ENCODE data around the gene CCDC82.

CCDC82 gene

DNA sequence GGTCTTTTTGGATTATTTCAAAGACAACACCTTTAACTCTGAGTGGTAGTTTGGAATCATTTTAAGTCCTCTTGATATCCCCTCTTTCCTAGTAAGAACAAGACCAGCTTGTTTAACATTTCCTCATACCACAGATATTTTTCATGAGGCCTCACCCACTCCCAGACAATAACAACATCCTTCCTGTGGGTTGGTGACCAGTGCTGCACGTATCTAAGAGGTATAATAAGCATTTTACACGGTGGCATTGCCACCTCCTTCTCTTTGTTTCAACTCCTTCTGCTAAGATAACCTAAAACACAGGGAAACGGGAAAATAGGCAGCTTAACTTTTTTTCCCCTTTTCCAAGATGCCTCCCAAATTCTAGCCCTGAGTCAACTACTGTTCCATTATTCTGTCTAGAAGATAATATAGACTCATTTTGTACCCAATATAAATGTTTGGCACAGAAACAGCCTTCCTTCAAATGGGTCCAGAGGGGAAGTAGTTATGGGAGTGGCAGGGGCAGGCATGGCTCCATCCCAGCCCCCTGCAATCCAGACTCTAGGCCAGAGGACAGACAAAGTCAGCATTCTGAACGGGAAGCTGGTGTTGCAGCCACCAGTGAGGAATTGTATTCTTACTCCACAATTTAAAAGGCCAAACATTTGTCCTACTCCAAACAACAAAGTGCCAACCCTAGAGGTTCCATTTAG, 75.2 kb downstream of the CCDC82 start:
- Histone ChIP-seq H3F3A (ENCODE audit: control insufficient read depth, insufficient read depth) (no peaks in the 10 kb centered on the region), H3K9me2 (replicated peaks; ENCODE audit: control insufficient read depth, low read length) (no peaks in the 10 kb centered on the region), H3K27me3 (ENCODE audit: control insufficient read depth, low read length) (no peaks in the 10 kb centered on the region), H3K4me3 (ENCODE audit: low read length) (no peak overlapping the region), H3K79me2 (ENCODE audit: control insufficient read depth, low read length) (no peaks in the 10 kb centered on the region), H3K9me3 (ENCODE audit: control insufficient read depth, insufficient read depth, low read length) (no peaks in the 10 kb centered on the region), H3K27ac (ENCODE audit: low read depth, low read length) (no peak overlapping the region), H3K4me1 (ENCODE audit: control insufficient read depth, low read length) (no peaks in the 10 kb centered on the region), H4K20me1 (ENCODE audit: control insufficient read depth, insufficient read depth, low read depth, low read length) (no peaks in the 10 kb centered on the region), H3K36me3 (ENCODE audit: control insufficient read depth, low read length) (no peaks in the 10 kb centered on the region), H3K4me2 (ENCODE audit: low read length) (no peak overlapping the region)
- TF ChIP-seq EZH2phosphoT487 (IDR thresholded peaks at IDR 0.05; ENCODE audit: borderline replicate concordance, low read length), result no peak
- no peak for TF ChIP-seq CTCF (IDR thresholded peaks at IDR 0.05; ENCODE audit: low read depth, low read length, poor library complexity, severe bottlenecking)

GRCh38 chr11:96313163-96313562, 76.5 kb downstream of the CCDC82 start:
- Histone ChIP-seq H3K4me3 (ENCODE audit: low read length) (no peak overlapping the region), H3K27ac (ENCODE audit: low read depth, low read length) (no peak overlapping the region), H4K20me1 (ENCODE audit: control insufficient read depth, insufficient read depth, low read depth, low read length) (no peaks in the 10 kb centered on the region), H3K9me2 (replicated peaks; ENCODE audit: control insufficient read depth, low read length) (no peaks in the 10 kb centered on the region), H3K27me3 (ENCODE audit: control insufficient read depth, low read length) (no peaks in the 10 kb centered on the region), H3K4me1 (ENCODE audit: control insufficient read depth, low read length) (no peaks in the 10 kb centered on the region), H3K4me2 (ENCODE audit: low read length) (no peak overlapping the region), H3K36me3 (ENCODE audit: control insufficient read depth, low read length) (no peaks in the 10 kb centered on the region), H3K79me2 (ENCODE audit: control insufficient read depth, low read length) (no peaks in the 10 kb centered on the region), H3K9me3 (ENCODE audit: control insufficient read depth, insufficient read depth, low read length) (no peaks in the 10 kb centered on the region), H3F3A (ENCODE audit: control insufficient read depth, insufficient read depth) (no peaks in the 10 kb centered on the region)
- no peak for TF ChIP-seq EZH2phosphoT487 (IDR thresholded peaks at IDR 0.05; ENCODE audit: borderline replicate concordance, low read length)
- no peak for TF ChIP-seq CTCF (IDR thresholded peaks at IDR 0.05; ENCODE audit: low read depth, low read length, poor library complexity, severe bottlenecking)

- Histone ChIP-seq H3K79me2 (ENCODE audit: control insufficient read depth, low read length) (no peaks in the 10 kb centered on the region), H3K9me2 (replicated peaks; ENCODE audit: control insufficient read depth, low read length) (no peaks in the 10 kb centered on the region), H4K20me1 (ENCODE audit: control insufficient read depth, insufficient read depth, low read depth, low read length) (no peaks in the 10 kb centered on the region), H3K9me3 (ENCODE audit: control insufficient read depth, insufficient read depth, low read length) (no peaks in the 10 kb centered on the region), H3F3A (ENCODE audit: control insufficient read depth, insufficient read depth) (no peaks in the 10 kb centered on the region), H3K36me3 (ENCODE audit: control insufficient read depth, low read length) (no peaks in the 10 kb centered on the region), H3K4me1 (ENCODE audit: control insufficient read depth, low read length) (no peaks in the 10 kb centered on the region), H3K27me3 (ENCODE audit: control insufficient read depth, low read length) (0 out of 2 replicates have a peak, but pooled peaks cover 3% of the 10 kb centered on the region), H3K4me3 (ENCODE audit: low read length) (no peak overlapping the region), H3K27ac (ENCODE audit: low read depth, low read length) (no peak overlapping the region), H3K4me2 (ENCODE audit: low read length) (no peak overlapping the region)
- TF ChIP-seq CTCF (IDR thresholded peaks at IDR 0.05; ENCODE audit: low read depth, low read length, poor library complexity, severe bottlenecking), result no peak
- no peak for TF ChIP-seq EZH2phosphoT487 (IDR thresholded peaks at IDR 0.05; ENCODE audit: borderline replicate concordance, low read length)
Measured at GRCh38 chr11:96311120-96311568, 78.6 kb downstream of the CCDC82 start.

All from DOHH2 (cell line).